MG63 (cell line): ENCODE data around the gene ATP2B2. TPM values are rescaled to one million over a fixed set of nuclear protein-coding genes. Genes with fewer than 3 reads are reported as not detected.

Experiments used
- DNase-seq: peaks from one replicate; pipeline ENCODE4 v3.0.0-alpha.2; 2020
- H3K27me3 ChIP-seq: fragments of 250-450 bp; sonication (Bioruptor Pico); 2 replicates; pipeline ENCODE4 v1.5.1; 2020; ENCODE audit warnings: mild to moderate bottlenecking, moderate library complexity
- H3K36me3 ChIP-seq: fragments of 250-450 bp; sonication (Bioruptor Pico); 2 replicates; pipeline ENCODE4 v1.5.1; 2020; ENCODE audit warnings: mild to moderate bottlenecking, moderate library complexity
- H3K4me3 ChIP-seq: fragments of 250-450 bp; sonication (Bioruptor Pico); 2 replicates; pipeline ENCODE4 v1.5.1; 2020; ENCODE audit warnings: mild to moderate bottlenecking, moderate library complexity
- H3K9me3 ChIP-seq: fragments of 250-450 bp; sonication (Bioruptor Pico); 2 replicates; pipeline ENCODE4 v1.5.1; 2020; ENCODE audit warnings: mild to moderate bottlenecking, moderate library complexity
- total RNA-seq: library from RNA; depleted of rRNA; stranded (reverse); fragments of >200 nt; shearing (Covaris generic); gene quantifications from 2 replicates; pipeline ENCODE4 v1.2.3, GENCODE V29; 2014; ENCODE audit warnings: low replicate concordance

Gene ATP2B2
- total RNA-seq, 1 experiment from 2014 or later: 0.03 TPM

DNA sequence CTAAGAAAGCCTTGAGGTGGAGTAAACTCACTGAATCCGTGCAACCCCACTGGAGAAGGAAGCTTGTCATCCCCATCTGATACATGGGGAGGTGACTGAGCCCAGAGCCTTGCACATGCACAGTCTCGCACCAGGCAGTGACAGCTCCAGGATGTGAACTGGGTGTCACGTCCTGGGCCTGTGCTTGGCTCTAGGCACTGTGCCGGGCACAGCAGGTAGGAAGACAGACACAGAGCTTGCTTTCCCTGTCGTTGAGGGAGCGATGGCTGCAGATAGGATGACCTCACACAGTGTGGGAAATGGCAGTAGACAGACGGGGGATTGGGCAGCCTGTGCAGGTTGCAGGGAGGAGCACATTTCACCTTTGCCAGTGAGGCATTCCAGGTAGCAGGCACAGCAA lies 12.2 kb upstream of the ATP2B2 start:
- no peak for DNase-seq
- Histone ChIP-seq H3K36me3 (no peaks in the 10 kb centered on the region), H3K4me3 (no peak overlapping the region), H3K27me3 (no peaks in the 10 kb centered on the region), H3K9me3 (no peaks in the 10 kb centered on the region)

DNA sequence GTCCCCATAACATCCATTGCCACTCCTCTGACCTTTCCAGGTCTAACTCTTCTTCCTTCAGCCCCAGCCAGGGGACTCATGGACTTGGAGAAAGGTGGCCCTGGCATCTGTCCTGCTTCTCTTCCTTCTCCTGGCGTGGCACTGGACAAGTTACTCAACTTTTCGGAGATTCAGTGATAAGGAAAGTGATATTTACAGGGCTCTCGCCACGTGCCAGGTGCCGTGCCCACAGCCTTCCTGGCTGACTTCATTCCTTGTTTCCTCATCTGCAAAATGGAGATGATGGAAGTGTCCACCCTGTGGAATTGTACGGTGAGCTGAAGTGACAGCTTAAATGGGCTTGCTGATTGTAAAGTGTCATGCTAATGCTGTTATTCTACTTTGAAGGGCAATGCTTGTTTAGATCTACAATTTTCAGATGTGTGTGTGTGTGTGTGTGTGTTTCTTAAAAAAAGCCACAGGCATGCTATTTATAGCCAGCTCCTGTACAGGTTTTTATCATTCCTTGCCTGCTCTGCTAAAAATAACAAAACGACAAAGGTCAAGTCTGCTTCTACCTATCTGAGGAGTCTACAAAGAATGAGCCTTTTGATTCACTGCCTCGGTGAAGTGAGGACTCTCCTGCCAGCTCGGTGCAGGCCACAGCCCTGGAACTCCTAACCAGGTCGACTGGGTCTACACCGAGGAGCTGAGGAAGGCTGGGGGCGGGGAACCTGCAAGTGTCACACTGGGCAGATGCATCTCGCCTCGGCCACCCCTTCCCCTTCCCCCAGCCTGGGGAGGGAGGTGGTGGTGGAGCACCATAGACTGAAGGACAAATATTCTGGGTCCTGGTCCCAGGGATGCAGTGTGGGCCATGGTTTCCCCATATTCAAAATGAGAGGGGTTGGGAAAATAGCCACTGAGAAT lies 11.4 kb upstream of the ATP2B2 start:
- no peak for DNase-seq
- H3K9me3 ChIP-seq: no peaks in the 10 kb centered on the region
- H3K36me3 ChIP-seq: no peaks in the 10 kb centered on the region

DNA sequence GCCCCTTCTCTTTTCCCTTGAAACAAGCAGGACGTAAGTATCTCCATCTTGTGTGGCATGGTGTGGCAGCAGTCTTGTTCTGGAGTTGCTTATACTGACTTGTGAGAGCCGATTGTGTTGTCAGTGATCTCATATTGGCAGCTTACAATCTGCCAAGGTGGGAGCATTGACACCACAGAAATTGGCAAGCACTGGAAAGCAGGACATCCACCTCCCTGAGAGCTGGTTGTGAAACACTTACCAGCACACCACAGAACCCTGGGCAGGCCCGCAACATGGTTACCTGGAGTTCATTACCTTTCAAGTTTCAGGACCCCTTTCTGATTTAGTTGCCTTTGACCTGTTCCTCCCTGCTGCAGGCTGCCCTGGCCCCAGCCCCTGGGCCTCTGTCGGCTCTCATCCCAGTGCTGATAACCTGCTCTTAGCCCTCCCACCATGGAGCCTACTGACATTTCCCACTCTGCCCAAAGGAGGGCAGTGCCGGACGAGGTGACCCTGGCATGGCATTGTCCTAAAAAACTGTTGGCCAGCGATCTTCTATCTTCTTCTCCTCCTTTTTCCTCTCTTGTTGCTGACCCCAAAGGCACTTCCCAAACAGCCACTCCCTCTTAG lies 10.6 kb upstream of the ATP2B2 start:
- no peaks in the 10 kb centered on the region for H3K9me3 ChIP-seq
- no peak for DNase-seq
- H3K27me3 ChIP-seq: no peaks in the 10 kb centered on the region
- no peak overlapping the region for H3K4me3 ChIP-seq
- no peaks in the 10 kb centered on the region for H3K36me3 ChIP-seq

More for the DNA sequence above, 11.4 kb upstream of the ATP2B2 start:
- Histone ChIP-seq H3K27me3 (no peaks in the 10 kb centered on the region), H3K4me3 (no peak overlapping the region)

DNA sequence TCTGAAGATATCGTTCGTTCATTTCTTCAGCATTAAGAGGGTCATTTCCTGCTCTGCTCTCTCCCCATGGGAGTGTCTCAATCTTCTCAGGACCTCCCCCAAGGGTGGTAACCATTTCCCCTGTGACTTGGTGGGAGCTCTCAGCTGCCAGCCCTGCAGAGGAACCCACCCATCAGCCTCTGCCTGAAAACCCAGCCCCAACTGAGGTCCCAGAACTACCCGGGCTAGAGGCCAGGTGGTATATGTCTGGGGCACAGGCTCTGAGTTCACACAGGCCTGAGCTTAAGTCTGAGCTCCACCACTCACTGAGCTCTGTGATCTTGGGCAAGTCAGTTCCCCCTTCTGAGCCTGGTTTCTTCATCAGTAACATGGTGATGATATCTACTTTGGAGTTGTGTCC lies 10.0 kb upstream of the ATP2B2 start:
- DNase-seq: no peak
- Histone ChIP-seq H3K9me3 (no peaks in the 10 kb centered on the region), H3K27me3 (no peaks in the 10 kb centered on the region), H3K4me3 (no peak overlapping the region), H3K36me3 (no peaks in the 10 kb centered on the region)

DNA sequence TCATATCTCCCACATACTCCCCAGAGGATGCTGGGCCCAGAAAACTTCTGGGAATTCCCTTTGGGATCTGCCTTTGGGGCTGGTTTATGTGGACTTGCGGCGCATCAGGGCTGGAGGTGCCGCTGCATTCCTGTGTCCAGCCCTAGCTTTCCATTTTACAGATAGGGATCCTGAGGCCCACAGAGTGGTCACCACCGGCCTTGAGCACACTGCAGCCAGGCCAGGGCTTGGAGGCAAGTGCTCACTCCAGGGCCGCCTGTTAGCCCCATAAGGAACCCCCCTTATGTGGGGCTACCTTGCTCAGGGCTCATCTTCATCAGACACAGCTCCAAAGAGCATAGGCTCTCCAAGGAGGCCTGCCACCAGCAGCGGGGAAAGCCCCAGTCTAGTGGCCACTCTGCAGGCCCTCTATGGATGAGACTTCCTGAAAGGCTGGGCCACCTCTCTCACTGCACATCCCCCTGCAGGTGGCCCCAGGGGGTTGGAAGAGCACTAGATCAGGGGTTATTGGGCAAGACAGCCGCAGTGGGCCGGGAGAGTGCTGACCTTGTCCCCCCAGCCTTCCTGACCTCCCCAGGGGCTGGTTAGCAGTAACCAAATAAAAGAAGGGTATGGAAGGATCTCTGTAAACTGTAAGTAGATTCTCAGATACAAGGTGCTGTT lies 9.2 kb upstream of the ATP2B2 start:
- Histone ChIP-seq H3K27me3 (no peaks in the 10 kb centered on the region), H3K36me3 (no peaks in the 10 kb centered on the region), H3K9me3 (no peaks in the 10 kb centered on the region), H3K4me3 (no peak overlapping the region)
- DNase-seq: no peak

DNA sequence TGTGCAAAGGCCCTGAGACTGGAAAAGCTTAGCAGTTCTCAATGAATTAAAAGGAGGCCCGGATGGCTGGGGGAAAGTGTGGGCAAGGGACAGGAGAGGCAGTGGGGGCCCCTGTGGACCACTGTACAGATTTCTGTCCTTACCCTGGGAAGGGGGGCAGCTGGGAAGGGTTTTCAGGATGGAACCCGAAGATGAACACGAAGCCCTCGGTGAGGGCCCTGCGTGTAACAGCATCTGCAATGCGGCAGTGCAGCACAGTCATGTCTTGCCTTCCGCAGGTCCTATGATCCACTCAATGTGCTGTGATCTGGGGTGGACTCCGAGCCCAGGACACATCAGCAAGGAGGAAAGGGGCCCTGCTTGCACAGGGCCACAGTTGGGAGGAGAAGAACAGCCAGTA lies 7.9 kb upstream of the ATP2B2 start:
- DNase-seq: no peak
- Histone ChIP-seq H3K4me3 (no peak overlapping the region), H3K27me3 (no peaks in the 10 kb centered on the region), H3K9me3 (no peaks in the 10 kb centered on the region), H3K36me3 (no peaks in the 10 kb centered on the region)

DNA sequence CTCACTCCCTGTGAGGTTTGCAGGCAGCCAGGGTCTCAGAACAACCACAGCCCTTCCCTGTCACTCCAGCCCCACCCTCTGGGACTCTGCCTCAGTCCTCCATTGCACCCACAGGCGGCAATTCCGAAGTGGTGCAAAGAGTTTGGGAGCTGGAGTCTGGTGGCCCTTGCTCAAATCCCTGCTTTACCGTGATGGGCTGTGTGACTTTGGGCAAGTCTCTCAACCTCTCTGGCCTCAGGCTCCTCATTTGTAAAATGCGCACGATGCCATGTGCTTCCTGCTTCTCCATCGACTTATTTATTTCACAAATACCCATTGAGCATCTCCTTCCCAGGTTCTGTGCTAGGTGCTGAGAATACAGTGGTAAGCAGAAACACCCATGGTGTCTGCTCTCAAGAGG lies 7.3 kb upstream of the ATP2B2 start:
- DNase-seq: no peak
- Histone ChIP-seq H3K9me3 (no peaks in the 10 kb centered on the region), H3K27me3 (no peaks in the 10 kb centered on the region), H3K4me3 (no peak overlapping the region), H3K36me3 (no peaks in the 10 kb centered on the region)

DNA sequence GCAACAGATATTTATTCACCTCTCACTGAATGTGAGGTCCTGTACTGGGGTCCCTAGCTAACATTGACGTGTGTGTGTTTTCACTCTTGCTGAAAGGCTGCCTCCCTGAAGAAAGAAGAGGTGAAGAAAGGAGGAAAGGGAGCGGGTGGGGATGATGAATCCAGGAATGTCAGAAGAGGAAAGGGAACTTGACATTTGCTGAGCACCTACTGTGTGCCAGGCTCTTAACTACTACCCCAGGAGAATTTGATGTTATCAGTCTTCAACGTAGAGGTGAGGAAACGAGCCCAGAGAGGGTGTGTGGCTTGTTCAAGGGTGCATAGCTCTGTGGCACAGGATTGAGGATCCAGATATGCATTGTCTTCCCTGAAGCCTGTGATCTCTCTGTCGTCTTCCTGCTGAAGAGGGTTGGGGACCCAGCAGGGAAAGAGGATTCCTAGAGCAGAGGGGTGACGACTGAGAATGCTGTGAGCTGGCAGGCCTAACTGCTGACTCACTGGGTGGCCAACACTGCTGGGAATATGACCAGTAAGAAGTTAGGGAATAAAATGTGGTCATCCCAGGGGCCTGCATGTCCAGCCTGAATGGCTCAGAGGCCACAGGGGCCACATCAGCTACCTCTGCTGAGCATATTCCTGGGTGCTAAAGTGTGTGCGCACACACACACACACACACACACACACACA lies 6.6 kb upstream of the ATP2B2 start:
- peak; percentile 42 for DNase-seq
- no peak overlapping the region for H3K4me3 ChIP-seq
- no peaks in the 10 kb centered on the region for H3K27me3 ChIP-seq
- H3K9me3 ChIP-seq: no peaks in the 10 kb centered on the region
- no peaks in the 10 kb centered on the region for H3K36me3 ChIP-seq

DNA sequence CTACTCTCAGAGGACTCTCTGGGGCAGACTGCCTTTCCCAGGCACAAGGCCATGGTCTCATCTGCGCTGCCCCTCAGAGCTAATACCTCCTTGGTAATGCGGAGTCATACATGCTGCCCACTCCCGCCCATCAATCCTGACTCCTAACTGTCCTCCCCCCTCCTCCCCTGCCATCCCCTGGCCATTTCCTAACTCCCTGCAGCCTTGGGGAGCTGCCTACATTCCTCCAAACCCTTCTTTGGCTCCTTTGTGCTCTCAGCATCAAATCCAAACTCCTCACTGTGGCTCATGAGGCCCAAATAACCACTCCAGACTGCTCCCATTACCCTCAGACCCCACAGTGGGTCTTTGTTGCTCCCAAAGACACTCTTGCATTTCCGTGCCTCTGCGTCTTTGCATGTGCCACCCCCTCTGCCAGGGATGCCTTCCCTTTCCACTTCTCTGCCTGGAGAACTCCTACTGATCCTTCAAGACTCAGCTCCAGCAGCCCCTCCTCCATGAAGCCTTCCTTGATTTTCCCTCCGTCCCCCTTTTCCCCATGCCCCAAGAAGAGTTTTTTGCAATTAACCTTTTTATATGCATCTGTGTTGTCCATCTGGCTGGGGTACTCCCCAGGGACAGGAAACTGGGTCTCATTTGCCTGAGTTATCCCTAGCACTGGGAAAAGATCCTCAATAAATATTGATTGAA lies 5.5 kb upstream of the ATP2B2 start:
- DNase-seq: no peak
- no peaks in the 10 kb centered on the region for H3K36me3 ChIP-seq
- H3K4me3 ChIP-seq: no peak overlapping the region
- H3K9me3 ChIP-seq: no peaks in the 10 kb centered on the region
- no peaks in the 10 kb centered on the region for H3K27me3 ChIP-seq

DNA sequence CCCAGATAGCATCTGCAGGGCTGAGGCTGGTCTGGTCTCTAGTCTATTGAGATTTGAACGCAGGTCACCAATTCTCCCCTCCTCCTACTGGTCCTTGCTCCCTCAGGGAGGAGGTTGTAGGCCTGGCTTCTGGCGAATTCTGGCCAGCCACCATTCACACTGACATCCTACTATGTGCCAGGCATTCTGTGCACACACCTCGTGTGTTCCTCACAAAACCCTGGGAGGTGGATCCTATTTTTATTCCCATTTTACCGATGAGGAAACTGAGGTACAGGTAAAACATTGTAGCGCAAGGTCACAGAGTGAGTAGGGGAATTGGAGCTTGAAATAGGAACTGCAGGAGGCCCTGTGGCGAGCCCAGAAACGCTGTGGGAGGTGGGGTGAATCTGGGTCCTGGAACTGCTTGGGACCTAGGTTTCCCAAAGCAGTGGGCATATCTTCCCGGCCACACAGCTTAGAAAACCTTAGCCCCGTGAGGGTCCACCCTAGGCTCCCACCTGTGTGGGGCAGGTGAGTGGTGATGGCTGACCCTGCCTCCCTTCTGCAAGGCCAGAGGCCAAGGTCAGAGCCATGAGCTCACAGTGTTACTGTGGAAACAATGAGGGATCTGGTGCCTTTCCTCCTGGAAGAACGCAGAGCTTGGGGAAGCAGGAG lies 4.8 kb upstream of the ATP2B2 start:
- no peaks in the 10 kb centered on the region for H3K9me3 ChIP-seq
- no peaks in the 10 kb centered on the region for H3K27me3 ChIP-seq
- DNase-seq: no peak
- H3K4me3 ChIP-seq: no peak overlapping the region
- H3K36me3 ChIP-seq: no peaks in the 10 kb centered on the region

DNA sequence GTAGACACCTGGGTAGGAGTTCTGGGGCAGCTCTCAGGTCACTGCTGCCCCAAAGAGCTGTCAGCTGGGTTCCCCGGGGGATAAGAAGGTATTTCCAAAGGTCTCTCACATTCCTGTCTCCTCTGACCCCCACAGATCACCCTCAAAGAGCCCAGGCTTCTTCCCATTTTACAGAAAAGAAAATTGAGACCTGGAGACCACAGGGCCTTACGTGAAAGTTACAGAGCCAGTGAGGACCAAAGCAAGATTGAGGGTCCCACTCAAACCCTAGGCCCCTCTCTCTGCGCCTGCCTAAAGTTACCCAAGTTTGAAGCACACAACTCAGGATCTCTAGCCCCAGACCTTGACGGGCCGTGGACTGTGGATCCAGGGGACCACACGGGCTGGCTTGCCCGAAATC lies 3.9 kb upstream of the ATP2B2 start:
- no peak for DNase-seq
- Histone ChIP-seq H3K9me3 (no peaks in the 10 kb centered on the region), H3K4me3 (no peak overlapping the region), H3K36me3 (no peaks in the 10 kb centered on the region), H3K27me3 (no peaks in the 10 kb centered on the region)

DNA sequence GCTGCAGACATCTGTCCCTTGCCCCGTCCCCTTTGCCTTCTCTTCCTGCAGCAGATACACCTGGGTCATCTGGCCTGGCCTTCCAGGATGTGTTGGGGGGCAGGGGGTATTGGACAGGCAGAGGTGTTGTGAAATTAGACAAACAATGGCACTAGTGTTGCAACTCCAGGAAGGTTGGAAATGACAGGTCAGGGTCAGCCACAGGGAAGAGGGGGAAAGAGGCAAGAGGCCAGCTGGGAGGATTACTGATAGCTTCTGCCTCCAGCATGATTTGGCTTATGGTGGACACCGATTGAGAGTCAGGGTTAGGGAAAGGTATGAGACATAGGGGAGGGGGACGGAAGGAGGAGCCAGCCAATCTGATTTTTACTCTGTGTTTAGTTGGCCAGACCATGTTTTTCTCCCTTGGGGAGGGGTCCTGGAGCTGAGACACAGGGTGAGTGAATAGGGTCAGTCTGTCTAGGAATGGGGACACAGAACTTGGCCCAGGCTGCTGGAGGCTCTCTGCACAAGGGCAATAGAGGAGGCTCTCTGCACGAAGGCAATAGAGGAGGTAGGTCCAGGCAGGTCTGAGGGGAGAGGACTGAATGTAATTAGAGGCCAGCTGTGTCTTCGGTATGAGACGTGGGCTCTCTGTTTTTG lies 3.4 kb upstream of the ATP2B2 start:
- H3K9me3 ChIP-seq: no peaks in the 10 kb centered on the region
- no peaks in the 10 kb centered on the region for H3K36me3 ChIP-seq
- no peak overlapping the region for H3K4me3 ChIP-seq
- no peak for DNase-seq
- no peaks in the 10 kb centered on the region for H3K27me3 ChIP-seq

DNA sequence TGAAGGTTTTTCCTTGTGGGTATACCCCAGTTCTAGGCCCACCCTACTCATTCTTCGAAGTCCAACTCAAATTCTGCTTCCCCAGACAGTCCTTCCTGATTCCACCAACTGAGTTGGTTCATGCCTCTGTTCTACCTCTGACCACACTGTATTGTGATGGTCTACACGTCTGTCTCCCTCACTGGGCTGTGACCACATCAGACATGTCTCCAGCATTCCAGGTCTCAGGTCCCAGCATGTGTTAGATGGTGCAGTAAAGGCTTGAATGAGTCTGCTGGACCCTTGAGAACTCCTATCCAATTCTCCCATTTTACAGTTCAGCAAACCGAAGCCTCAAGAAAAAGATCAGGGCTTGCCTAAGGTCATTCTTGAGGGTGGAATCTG lies 2.8 kb upstream of the ATP2B2 start:
- Histone ChIP-seq H3K9me3 (no peaks in the 10 kb centered on the region), H3K36me3 (no peaks in the 10 kb centered on the region), H3K4me3 (no peak overlapping the region), H3K27me3 (no peaks in the 10 kb centered on the region)
- DNase-seq: no peak

DNA sequence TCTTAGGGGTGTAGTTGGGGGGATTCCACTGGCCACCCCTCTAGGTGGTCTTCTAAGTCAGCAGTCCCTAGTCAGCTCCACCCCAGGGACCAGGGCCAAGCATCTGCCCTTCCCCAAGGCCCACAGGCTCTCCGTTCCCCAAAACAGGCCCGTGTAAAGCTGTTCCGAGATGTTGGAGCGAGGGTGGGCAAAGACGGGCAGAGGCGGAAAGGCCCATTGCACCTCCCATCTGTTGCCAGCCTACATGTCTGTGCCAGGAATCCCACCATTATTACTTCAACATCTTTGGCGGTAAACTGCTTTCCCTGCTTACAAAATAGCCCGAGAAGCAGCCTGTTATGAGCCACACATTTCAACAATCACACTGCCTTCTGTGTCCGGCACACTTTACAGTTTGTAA lies 1.9 kb upstream of the ATP2B2 start:
- no peaks in the 10 kb centered on the region for H3K27me3 ChIP-seq
- no peaks in the 10 kb centered on the region for H3K36me3 ChIP-seq
- no peak overlapping the region for H3K4me3 ChIP-seq
- no peak for DNase-seq
- no peaks in the 10 kb centered on the region for H3K9me3 ChIP-seq

DNA sequence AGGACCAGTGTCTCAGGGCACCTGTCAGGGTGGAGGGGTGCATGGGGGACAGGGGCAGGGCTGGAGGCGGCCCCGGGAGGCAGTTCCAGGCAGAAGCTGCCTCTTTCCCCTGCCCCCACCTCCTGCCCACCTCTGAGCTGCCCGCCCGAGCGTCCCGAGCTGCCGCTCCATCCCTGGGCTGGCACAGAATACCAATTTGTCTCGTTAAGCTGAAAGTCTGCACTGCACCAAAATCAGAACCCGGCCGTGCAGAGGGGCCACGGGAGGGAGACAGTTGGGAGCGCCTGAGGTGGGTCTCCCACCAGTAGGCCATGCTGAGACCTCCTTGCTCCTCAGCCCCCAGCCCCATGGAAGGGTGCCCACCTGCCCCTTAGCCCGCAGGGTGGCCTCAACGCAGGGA lies 1.3 kb upstream of the ATP2B2 start:
- Histone ChIP-seq H3K27me3 (no peaks in the 10 kb centered on the region), H3K36me3 (no peaks in the 10 kb centered on the region), H3K9me3 (no peaks in the 10 kb centered on the region), H3K4me3 (no peak overlapping the region)
- no peak for DNase-seq
